Measurements from ENCODE around the gene POLR3F.

POLR3F gene

DNA sequence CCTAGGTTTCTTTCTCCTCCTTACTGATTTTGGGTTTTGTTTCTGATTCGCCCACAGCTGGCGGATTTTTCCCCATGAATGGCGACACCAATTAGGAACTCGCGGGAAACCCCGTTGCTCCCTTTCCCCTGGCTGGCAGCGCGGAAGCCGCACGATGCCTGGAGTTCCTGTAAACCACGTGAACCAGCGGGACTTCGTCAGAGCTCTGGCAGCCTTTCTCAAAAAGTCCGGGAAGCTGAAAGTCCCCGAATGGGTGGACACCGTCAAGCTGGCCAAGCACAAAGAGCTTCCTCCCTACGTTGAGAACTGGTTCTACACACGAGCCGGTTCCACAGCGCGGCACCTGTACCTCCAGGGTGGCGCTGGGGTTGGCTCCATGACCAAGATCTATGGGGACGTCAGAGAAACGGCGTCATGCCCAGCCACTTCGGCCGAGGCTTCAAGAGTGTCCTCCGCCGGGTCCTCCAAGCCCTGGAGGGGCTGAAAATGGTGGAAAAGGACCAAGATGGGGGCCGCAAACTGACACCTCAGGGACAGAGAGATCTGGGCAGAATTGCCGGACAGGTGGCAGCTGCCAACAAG is 37.4 kb downstream of the POLR3F start:
- TF ChIP-seq, protein P1, sequence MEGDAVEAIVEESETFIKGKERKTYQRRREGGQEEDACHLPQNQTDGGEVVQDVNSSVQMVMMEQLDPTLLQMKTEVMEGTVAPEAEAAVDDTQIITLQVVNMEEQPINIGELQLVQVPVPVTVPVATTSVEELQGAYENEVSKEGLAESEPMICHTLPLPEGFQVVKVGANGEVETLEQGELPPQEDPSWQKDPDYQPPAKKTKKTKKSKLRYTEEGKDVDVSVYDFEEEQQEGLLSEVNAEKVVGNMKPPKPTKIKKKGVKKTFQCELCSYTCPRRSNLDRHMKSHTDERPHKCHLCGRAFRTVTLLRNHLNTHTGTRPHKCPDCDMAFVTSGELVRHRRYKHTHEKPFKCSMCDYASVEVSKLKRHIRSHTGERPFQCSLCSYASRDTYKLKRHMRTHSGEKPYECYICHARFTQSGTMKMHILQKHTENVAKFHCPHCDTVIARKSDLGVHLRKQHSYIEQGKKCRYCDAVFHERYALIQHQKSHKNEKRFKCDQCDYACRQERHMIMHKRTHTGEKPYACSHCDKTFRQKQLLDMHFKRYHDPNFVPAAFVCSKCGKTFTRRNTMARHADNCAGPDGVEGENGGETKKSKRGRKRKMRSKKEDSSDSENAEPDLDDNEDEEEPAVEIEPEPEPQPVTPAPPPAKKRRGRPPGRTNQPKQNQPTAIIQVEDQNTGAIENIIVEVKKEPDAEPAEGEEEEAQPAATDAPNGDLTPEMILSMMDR (conservative IDR thresholded peaks at IDR 0.05; ENCODE audit: low read length), result no peak
- DNase-seq (ENCODE audit: low read depth), result peak; percentile 37
- H3K4me3 ChIP-seq (ENCODE audit: low read length), result peak overlapping the region; percentile 28

DNA sequence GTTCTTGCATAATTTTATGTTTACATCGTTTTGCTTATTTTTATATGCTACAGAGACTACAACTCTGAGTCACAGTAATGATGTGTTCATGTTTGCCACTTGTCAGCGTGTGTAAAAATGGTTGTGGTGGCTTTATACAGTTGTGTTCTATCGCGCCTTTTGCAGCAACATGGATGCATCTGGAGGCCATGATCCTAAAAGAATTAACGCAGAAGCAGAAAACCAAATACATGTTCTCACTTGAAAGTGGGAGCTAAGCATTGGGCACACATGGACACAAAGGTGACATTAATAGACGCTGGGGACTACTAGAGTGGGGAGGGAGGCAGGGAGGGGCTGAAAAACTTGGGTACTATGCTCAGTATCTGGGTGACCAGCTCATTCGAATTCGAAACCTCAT is 39.6 kb downstream of the POLR3F start:
- H3K4me3 ChIP-seq (ENCODE audit: low read length), result peak overlapping the region; percentile 95
- no peak for DNase-seq (ENCODE audit: low read depth)
- TF ChIP-seq, protein P1 (conservative IDR thresholded peaks at IDR 0.05; ENCODE audit: low read length), result no peak

DNA sequence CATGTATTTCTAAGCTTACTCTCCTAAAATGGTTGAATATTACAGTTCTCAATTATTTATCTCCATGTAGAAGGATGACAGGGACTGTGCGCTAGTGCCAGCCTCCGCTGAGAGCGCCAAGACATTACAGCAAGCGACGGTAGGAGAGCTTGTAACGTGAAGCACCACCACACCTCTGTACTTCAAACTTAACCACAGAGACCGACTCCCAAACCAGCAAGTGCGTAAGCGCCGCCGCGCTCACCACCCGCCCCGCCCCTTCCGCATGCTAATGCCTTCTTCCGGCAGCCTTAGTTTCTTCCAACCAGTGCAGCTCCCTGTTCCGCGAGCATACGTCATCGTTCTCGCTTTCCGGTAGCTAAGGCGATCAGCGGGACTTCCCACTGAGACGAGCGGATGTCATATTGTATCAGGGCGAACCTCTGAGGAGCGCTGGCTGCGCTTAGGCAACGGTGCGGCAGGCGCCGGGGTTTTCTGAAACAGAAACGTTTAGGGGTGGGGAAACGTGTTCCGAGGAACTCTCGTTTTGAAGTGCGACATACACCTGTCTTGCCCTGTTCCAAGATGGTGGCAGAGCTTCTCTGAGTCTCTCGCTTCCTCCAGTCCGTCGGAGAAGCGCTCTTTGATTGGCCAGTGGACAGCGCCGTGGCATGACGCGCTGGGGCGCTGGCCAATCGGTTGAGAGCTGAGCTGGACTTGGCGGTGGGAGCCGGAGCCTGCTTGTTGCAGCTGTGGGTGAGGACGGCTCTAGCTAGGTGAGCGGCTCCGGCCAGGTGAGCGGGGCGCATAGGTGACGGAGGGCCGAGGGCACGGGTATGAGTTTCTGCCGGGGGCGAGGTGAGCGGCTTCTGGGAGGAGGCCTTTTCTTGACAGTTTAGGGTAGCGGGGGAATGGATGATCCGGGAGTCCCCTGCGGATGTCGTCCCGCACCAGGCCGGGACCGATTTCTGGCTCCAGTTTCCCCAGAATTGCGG is 40.3 kb downstream of the POLR3F start, which contains the start of gene SEC23B:
SEC23B (plus strand) TSS at position 723 of the 974 bp plus-strand sequence. CDS start 2,896 bp downstream, outside the sequence.
- TF ChIP-seq, protein P1 (conservative IDR thresholded peaks at IDR 0.05; ENCODE audit: low read length), result no peak
- H3K4me3 ChIP-seq (ENCODE audit: low read length), result peak within 1 kb of the TSS; percentile 95
- DNase-seq (ENCODE audit: low read depth), result peak; percentile 96

DNA sequence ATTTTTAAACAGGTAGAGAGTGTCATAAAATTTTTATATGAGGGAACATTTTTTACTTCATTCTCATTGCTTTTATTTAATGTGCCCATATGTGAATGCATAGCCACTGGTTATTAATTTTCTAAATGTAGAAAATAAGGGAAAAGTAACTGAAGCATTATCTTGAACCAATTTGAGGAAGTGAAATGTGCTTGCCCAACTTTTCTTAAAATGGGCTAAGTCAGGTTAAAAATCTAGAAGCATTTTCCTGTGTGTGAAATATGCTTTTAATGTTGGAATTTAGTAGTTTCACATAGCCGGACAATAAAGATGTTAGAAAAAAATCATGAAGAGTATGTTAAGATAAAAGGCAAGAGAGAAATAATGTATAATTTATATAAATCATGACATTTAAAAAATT is 44.4 kb downstream of the POLR3F start:
- TF ChIP-seq, protein P1 (conservative IDR thresholded peaks at IDR 0.05; ENCODE audit: low read length), result no peak
- H3K4me3 ChIP-seq (ENCODE audit: low read length), result no peak overlapping the region
- DNase-seq (ENCODE audit: low read depth), result no peak

DNA sequence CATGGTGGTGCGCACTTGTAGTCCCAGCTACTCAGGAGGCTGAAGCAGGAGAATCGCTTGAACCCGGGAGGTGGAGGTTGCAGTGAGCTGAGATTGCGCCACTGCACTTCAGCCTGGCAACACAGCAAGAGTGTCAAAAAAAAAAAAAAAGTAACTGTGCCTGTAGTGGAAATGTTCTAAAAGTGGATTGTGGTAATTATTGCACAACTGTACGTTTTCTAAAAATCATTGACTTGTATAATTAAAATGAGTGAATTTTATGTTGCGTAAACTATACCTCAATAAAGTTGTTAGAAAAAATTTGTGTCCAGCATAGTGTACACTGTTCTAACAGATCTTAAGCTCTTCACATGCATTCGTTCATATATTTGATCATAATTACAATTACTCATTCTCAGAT is 46.0 kb downstream of the POLR3F start:
- no peak for DNase-seq (ENCODE audit: low read depth)
- no peak overlapping the region for H3K4me3 ChIP-seq (ENCODE audit: low read length)
- TF ChIP-seq, protein P1 (conservative IDR thresholded peaks at IDR 0.05; ENCODE audit: low read length), result no peak

DNA sequence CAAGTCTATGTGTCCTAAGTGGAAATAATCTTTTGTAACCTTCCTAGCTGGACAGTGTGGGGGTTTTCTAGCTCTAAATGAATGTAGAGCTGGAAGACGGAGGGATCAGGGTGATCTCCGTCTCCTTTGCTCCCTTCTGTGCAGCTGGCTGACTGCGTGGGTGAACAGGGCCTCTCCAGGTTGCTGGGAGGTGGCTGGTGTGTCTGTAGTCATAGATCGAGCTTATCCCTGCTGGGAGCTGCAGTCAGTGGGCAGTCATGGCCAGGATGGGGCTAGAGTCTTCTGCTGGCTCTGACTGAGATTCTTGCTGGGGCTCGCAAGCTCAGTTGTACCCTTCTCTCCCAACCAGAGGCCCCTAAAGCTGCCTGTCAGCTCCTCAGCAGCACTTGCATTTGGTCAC is 46.9 kb downstream of the POLR3F start:
- DNase-seq (ENCODE audit: low read depth), result no peak
- TF ChIP-seq, protein P1 (conservative IDR thresholded peaks at IDR 0.05; ENCODE audit: low read length), result no peak
- H3K4me3 ChIP-seq (ENCODE audit: low read length), result no peak overlapping the region
